ENCODE measurements around the gene CDK18.

Gene CDK18

DNA sequence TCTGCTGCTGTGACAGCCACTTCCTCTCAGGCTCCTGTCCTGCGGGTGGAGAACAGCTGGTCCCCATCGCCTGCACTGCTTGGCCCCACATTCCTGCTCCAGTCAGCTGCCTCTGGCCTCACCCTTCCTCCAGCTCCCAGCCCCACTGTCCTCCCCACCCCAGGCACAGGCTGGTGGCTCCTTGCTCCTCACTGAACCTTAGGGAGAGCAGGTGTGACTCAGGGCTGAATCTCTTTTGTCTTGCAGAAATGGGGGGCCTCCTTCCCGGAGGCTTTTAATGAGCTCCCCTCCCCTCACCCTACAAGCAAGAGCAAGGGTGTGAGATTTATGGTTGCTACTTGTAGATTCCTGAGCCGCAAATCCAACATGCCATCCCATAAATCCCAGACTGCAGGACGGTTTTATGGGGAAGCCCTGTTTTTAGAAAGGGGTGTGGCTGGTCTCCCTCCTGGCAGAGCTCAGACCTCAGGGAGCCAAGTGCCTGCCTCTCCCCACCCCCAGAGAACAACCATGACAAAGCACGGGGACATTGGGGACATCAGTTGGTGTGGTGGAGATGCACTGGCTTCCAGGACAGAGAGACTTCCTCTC lies 15.2 kb downstream of the CDK18 start:
- FAIRE-seq = no peak
- TF ChIP-seq, protein P1, sequence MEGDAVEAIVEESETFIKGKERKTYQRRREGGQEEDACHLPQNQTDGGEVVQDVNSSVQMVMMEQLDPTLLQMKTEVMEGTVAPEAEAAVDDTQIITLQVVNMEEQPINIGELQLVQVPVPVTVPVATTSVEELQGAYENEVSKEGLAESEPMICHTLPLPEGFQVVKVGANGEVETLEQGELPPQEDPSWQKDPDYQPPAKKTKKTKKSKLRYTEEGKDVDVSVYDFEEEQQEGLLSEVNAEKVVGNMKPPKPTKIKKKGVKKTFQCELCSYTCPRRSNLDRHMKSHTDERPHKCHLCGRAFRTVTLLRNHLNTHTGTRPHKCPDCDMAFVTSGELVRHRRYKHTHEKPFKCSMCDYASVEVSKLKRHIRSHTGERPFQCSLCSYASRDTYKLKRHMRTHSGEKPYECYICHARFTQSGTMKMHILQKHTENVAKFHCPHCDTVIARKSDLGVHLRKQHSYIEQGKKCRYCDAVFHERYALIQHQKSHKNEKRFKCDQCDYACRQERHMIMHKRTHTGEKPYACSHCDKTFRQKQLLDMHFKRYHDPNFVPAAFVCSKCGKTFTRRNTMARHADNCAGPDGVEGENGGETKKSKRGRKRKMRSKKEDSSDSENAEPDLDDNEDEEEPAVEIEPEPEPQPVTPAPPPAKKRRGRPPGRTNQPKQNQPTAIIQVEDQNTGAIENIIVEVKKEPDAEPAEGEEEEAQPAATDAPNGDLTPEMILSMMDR (IDR thresholded peaks at IDR 0.05; ENCODE audit: insufficient read depth, missing control alignments) = no peak

GRCh38 chr1:205520709-205521108 lies 16.2 kb downstream of the CDK18 start:
- TF ChIP-seq, protein P1 (IDR thresholded peaks at IDR 0.05; ENCODE audit: insufficient read depth, missing control alignments) = no peak
- no peak for DNase-seq (ENCODE audit: insufficient read length, low spot score)
- no peak for FAIRE-seq

More for the DNA sequence above, 15.2 kb downstream of the CDK18 start:
- no peak for DNase-seq (ENCODE audit: insufficient read length, low spot score)

DNA sequence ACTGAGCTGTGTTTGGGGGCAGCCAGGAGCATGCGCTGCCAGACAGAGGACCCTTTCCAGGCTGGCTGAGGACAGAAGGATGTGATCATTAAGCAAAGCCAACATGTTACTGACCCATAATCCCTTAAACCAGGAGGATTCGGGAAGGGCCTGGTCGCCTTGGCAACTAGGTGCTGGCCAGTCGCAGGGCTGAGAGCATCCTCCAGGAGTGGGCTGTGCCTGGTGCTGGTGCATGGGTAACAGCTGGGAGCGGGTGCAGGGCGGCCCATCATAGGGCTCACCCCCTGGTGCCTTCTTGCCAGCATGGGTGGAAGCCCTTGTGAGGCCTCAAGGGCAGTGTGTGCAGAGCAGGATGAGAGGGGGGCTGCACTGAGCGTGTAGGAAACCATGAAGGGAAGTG lies 17.2 kb downstream of the CDK18 start:
- TF ChIP-seq, protein P1 (IDR thresholded peaks at IDR 0.05; ENCODE audit: insufficient read depth, missing control alignments) = no peak
- FAIRE-seq = no peak
- peak; percentile 63 for DNase-seq (ENCODE audit: insufficient read length, low spot score)

DNA sequence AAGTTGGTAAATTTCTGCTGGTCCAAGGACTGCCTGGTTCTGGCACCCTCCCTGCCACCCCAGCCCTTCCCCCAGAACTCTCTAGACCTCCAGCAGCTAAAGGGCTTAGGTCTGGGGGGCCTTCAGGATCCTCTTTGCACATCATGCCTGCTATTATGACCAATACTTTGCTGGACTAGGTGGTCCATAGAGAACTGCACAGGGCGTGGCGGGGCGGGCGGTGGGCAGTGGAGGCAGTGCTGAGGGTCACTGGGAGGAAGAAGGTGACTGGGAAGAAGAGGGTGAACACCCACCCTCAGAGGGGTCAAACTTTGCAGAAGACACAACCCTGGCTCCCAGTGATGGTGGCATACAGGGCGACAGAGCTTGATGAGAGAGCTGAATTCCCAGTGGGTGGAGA lies 18.2 kb downstream of the CDK18 start:
- no peak for FAIRE-seq
- no peak for DNase-seq (ENCODE audit: insufficient read length, low spot score)
- TF ChIP-seq, protein P1 (IDR thresholded peaks at IDR 0.05; ENCODE audit: insufficient read depth, missing control alignments) = no peak

GRCh38 chr1:205523261-205523890 lies 18.9 kb downstream of the CDK18 start:
- no peak for DNase-seq (ENCODE audit: insufficient read length, low spot score)
- no peak for FAIRE-seq
- TF ChIP-seq, protein P1 (IDR thresholded peaks at IDR 0.05; ENCODE audit: insufficient read depth, missing control alignments) = no peak

GRCh38 chr1:205523891-205524793 lies 19.7 kb downstream of the CDK18 start:
- DNase-seq (ENCODE audit: insufficient read length, low spot score) (peak; percentile 98), FAIRE-seq (peak; percentile 90)
- TF ChIP-seq, protein P1 (IDR thresholded peaks at IDR 0.05; ENCODE audit: insufficient read depth, missing control alignments) = peak; percentile 97
